ENCODE data around the gene MUC4.

Gene MUC4

GRCh38 chr3:195811756-195812155 is at the start of gene MUC4:
TSS of gene MUC4 (minus strand) at chr3:195811929. CDS start at chr3:195811817, 112 bp downstream.
- no peak for DNase-seq

GRCh38 chr3:195860456-195860855 is 48.7 kb upstream of the MUC4 start:
- DNase-seq: no peak

GRCh38 chr3:195859846-195860411 is 48.2 kb upstream of the MUC4 start:
- no peak for DNase-seq

GRCh38 chr3:195859061-195859845 is 47.5 kb upstream of the MUC4 start:
- DNase-seq: peak; percentile 75

- no peak for DNase-seq
Observed at GRCh38 chr3:195856410-195857084, 44.8 kb upstream of the MUC4 start.

GRCh38 chr3:195855471-195856409 is 44.0 kb upstream of the MUC4 start:
- DNase-seq: no peak

- DNase-seq: no peak
Observed at GRCh38 chr3:195854628-195855294, 43.0 kb upstream of the MUC4 start.

- DNase-seq: no peak
Observed at GRCh38 chr3:195853996-195854395, 42.3 kb upstream of the MUC4 start.

- DNase-seq: no peak
Observed at GRCh38 chr3:195853036-195853435, 41.3 kb upstream of the MUC4 start.

GRCh38 chr3:195850857-195851543 is 39.3 kb upstream of the MUC4 start:
- DNase-seq: peak; percentile 87

- no peak for DNase-seq
Observed at GRCh38 chr3:195849322-195850074, 37.8 kb upstream of the MUC4 start.

GRCh38 chr3:195847055-195847950 is 35.6 kb upstream of the MUC4 start:
- DNase-seq: no peak

- no peak for DNase-seq
Observed at GRCh38 chr3:195845483-195845882, 33.8 kb upstream of the MUC4 start.

GRCh38 chr3:195844671-195845218 is 33.0 kb upstream of the MUC4 start:
- no peak for DNase-seq

GRCh38 chr3:195839260-195840010 is 27.7 kb upstream of the MUC4 start:
- no peak for DNase-seq

GRCh38 chr3:195838714-195839113 is 27.0 kb upstream of the MUC4 start:
- DNase-seq: no peak

GRCh38 chr3:195836476-195837135 is 24.9 kb upstream of the MUC4 start:
- no peak for DNase-seq

GRCh38 chr3:195835791-195836190 is 24.1 kb upstream of the MUC4 start:
- no peak for DNase-seq

Measured in activated CD4-positive, alpha-beta T cell treated with anti-CD3 and anti-CD28 coated beads, Interleukin-2, amount 50 U/mL, for 1 hour (primary cell).